ENCODE results near the gene RBM17.

The RBM17 gene

GRCh38 chr10:6114805-6115341 is 26.0 kb downstream of the RBM17 start:
- DNase-seq = no peak

GRCh38 chr10:6115411-6115810 is 26.6 kb downstream of the RBM17 start:
- Histone ChIP-seq H3K4ac (ENCODE audit: low read depth, low read length) (no peak overlapping the region), H3K36me3 (ENCODE audit: control insufficient read depth, insufficient read depth, low read length) (peaks cover 13% of the 10 kb centered on the region)

More at GRCh38 chr10:6114805-6115341, 26.0 kb downstream of the RBM17 start:
- Histone ChIP-seq H3K4me3 (ENCODE audit: low read length) (no peak overlapping the region), H3K79me2 (ENCODE audit: control insufficient read depth, insufficient read depth, low read length) (no peaks in the 10 kb centered on the region), H3K56ac (ENCODE audit: low read length) (no peak overlapping the region), H2AK5ac (ENCODE audit: low read length) (no peak overlapping the region), H3K27ac (ENCODE audit: low read depth, low read length) (no peak overlapping the region), H2BK120ac (ENCODE audit: low read depth, low read length) (no peak overlapping the region), H3K36me3 (ENCODE audit: control insufficient read depth, insufficient read depth, low read length) (peaks cover 15% of the 10 kb centered on the region), H3K4ac (ENCODE audit: low read depth, low read length) (no peak overlapping the region), H3K23ac (ENCODE audit: low read length) (no peak overlapping the region), H4K8ac (ENCODE audit: low read depth, low read length) (no peak overlapping the region), H3K79me1 (ENCODE audit: low read length) (peaks cover 9% of the 10 kb centered on the region), H3K9ac (ENCODE audit: low read length) (no peak overlapping the region), H3K27me3 (ENCODE audit: insufficient read depth, low read length, poor library complexity) (no peaks in the 10 kb centered on the region), H3K4me2 (ENCODE audit: low read length) (no peak overlapping the region), H3K4me1 (ENCODE audit: control insufficient read depth, low read depth, low read length) (no peaks in the 10 kb centered on the region), H2BK5ac (ENCODE audit: low read length) (no peak overlapping the region), H2BK15ac (replicated peaks; ENCODE audit: low read depth) (no peak overlapping the region), H3K18ac (ENCODE audit: low read length) (no peak overlapping the region), H4K5ac (ENCODE audit: low read length) (no peak overlapping the region)
- WGBS (ENCODE audit: extremely low coverage, insufficient coverage, low lambda C conversion rate) = no CpG with 5 or more reads among the region's 4 CpGs

GRCh38 chr10:6115824-6116350 is 27.1 kb downstream of the RBM17 start:
- Histone ChIP-seq H3K79me1 (ENCODE audit: low read length) (peaks cover 4% of the 10 kb centered on the region), H2BK120ac (ENCODE audit: low read depth, low read length) (no peak overlapping the region), H3K4me1 (ENCODE audit: control insufficient read depth, low read depth, low read length) (no peaks in the 10 kb centered on the region), H3K9ac (ENCODE audit: low read length) (no peak overlapping the region), H3K79me2 (ENCODE audit: control insufficient read depth, insufficient read depth, low read length) (no peaks in the 10 kb centered on the region), H3K27ac (ENCODE audit: low read depth, low read length) (no peak overlapping the region), H3K4ac (ENCODE audit: low read depth, low read length) (no peak overlapping the region), H3K27me3 (ENCODE audit: insufficient read depth, low read length, poor library complexity) (no peaks in the 10 kb centered on the region), H3K23ac (ENCODE audit: low read length) (no peak overlapping the region), H2BK5ac (ENCODE audit: low read length) (no peak overlapping the region), H3K4me3 (ENCODE audit: low read length) (no peak overlapping the region), H3K18ac (ENCODE audit: low read length) (no peak overlapping the region), H4K8ac (ENCODE audit: low read depth, low read length) (no peak overlapping the region), H3K36me3 (ENCODE audit: control insufficient read depth, insufficient read depth, low read length) (peaks cover 11% of the 10 kb centered on the region), H4K5ac (ENCODE audit: low read length) (no peak overlapping the region), H3K4me2 (ENCODE audit: low read length) (no peak overlapping the region), H2AK5ac (ENCODE audit: low read length) (no peak overlapping the region), H2BK15ac (replicated peaks; ENCODE audit: low read depth) (no peak overlapping the region), H3K56ac (ENCODE audit: low read length) (no peak overlapping the region)
- no peak for DNase-seq
- no CpG with 5 or more reads among the region's 3 CpGs for WGBS (ENCODE audit: extremely low coverage, insufficient coverage, low lambda C conversion rate)

More at GRCh38 chr10:6115411-6115810, 26.6 kb downstream of the RBM17 start:
- Histone ChIP-seq H3K27ac (ENCODE audit: low read depth, low read length) (no peak overlapping the region), H3K79me1 (ENCODE audit: low read length) (peaks cover 7% of the 10 kb centered on the region), H3K9ac (ENCODE audit: low read length) (no peak overlapping the region), H3K23ac (ENCODE audit: low read length) (no peak overlapping the region), H3K4me3 (ENCODE audit: low read length) (no peak overlapping the region), H3K56ac (ENCODE audit: low read length) (no peak overlapping the region), H3K27me3 (ENCODE audit: insufficient read depth, low read length, poor library complexity) (no peaks in the 10 kb centered on the region), H3K18ac (ENCODE audit: low read length) (no peak overlapping the region), H2AK5ac (ENCODE audit: low read length) (no peak overlapping the region), H2BK15ac (replicated peaks; ENCODE audit: low read depth) (no peak overlapping the region), H2BK120ac (ENCODE audit: low read depth, low read length) (no peak overlapping the region), H3K4me2 (ENCODE audit: low read length) (no peak overlapping the region), H3K4me1 (ENCODE audit: control insufficient read depth, low read depth, low read length) (no peaks in the 10 kb centered on the region), H3K79me2 (ENCODE audit: control insufficient read depth, insufficient read depth, low read length) (no peaks in the 10 kb centered on the region), H2BK5ac (ENCODE audit: low read length) (no peak overlapping the region), H4K5ac (ENCODE audit: low read length) (no peak overlapping the region), H4K8ac (ENCODE audit: low read depth, low read length) (no peak overlapping the region)
- DNase-seq = no peak
- WGBS (ENCODE audit: extremely low coverage, insufficient coverage, low lambda C conversion rate) = no CpG with 5 or more reads among the region's 4 CpGs

GRCh38 chr10:6116806-6117205 is 28.0 kb downstream of the RBM17 start:
- Histone ChIP-seq H3K23ac (ENCODE audit: low read length) (no peak overlapping the region), H3K27me3 (ENCODE audit: insufficient read depth, low read length, poor library complexity) (no peaks in the 10 kb centered on the region), H3K79me2 (ENCODE audit: control insufficient read depth, insufficient read depth, low read length) (no peaks in the 10 kb centered on the region), H3K36me3 (ENCODE audit: control insufficient read depth, insufficient read depth, low read length) (peaks cover 11% of the 10 kb centered on the region), H2BK120ac (ENCODE audit: low read depth, low read length) (no peak overlapping the region), H3K4me1 (ENCODE audit: control insufficient read depth, low read depth, low read length) (no peaks in the 10 kb centered on the region), H3K4me2 (ENCODE audit: low read length) (no peak overlapping the region), H4K8ac (ENCODE audit: low read depth, low read length) (no peak overlapping the region), H2BK5ac (ENCODE audit: low read length) (no peak overlapping the region), H3K18ac (ENCODE audit: low read length) (no peak overlapping the region), H3K27ac (ENCODE audit: low read depth, low read length) (no peak overlapping the region), H3K4ac (ENCODE audit: low read depth, low read length) (no peak overlapping the region), H3K9ac (ENCODE audit: low read length) (no peak overlapping the region), H4K5ac (ENCODE audit: low read length) (no peak overlapping the region), H2AK5ac (ENCODE audit: low read length) (no peak overlapping the region), H3K56ac (ENCODE audit: low read length) (no peak overlapping the region), H3K79me1 (ENCODE audit: low read length) (peaks cover 4% of the 10 kb centered on the region), H3K4me3 (ENCODE audit: low read length) (no peak overlapping the region), H2BK15ac (replicated peaks; ENCODE audit: low read depth) (no peak overlapping the region)
- whole genome bisulfite sequencing (ENCODE audit: extremely low coverage, insufficient coverage, low lambda C conversion rate) = no CpG with 5 or more reads among the region's 1 CpG
- DNase-seq = no peak

- H3K23ac ChIP-seq (ENCODE audit: low read length) = no peak overlapping the region
- H3K27ac ChIP-seq (ENCODE audit: low read depth, low read length) = no peak overlapping the region
- no peak overlapping the region for H2BK15ac ChIP-seq (replicated peaks; ENCODE audit: low read depth)
- no peak overlapping the region for H3K4ac ChIP-seq (ENCODE audit: low read depth, low read length)
- H3K9ac ChIP-seq (ENCODE audit: low read length) = no peak overlapping the region
- no CpG with 5 or more reads among the region's 11 CpGs for WGBS (ENCODE audit: extremely low coverage, insufficient coverage, low lambda C conversion rate)
- no peak overlapping the region for H3K4me2 ChIP-seq (ENCODE audit: low read length)
- H2BK5ac ChIP-seq (ENCODE audit: low read length) = no peak overlapping the region
- H2BK120ac ChIP-seq (ENCODE audit: low read depth, low read length) = no peak overlapping the region
- no peaks in the 10 kb centered on the region for H3K79me2 ChIP-seq (ENCODE audit: control insufficient read depth, insufficient read depth, low read length)
- H4K5ac ChIP-seq (ENCODE audit: low read length) = no peak overlapping the region
- H3K79me1 ChIP-seq (ENCODE audit: low read length) = no peaks in the 10 kb centered on the region
- no peaks in the 10 kb centered on the region for H3K4me1 ChIP-seq (ENCODE audit: control insufficient read depth, low read depth, low read length)
- no peak overlapping the region for H3K18ac ChIP-seq (ENCODE audit: low read length)
- H2AK5ac ChIP-seq (ENCODE audit: low read length) = no peak overlapping the region
- no peak for DNase-seq
- no peak overlapping the region for H3K4me3 ChIP-seq (ENCODE audit: low read length)
- H3K36me3 ChIP-seq (ENCODE audit: control insufficient read depth, insufficient read depth, low read length) = peaks cover 6% of the 10 kb centered on the region
- no peak overlapping the region for H3K56ac ChIP-seq (ENCODE audit: low read length)
- no peaks in the 10 kb centered on the region for H3K27me3 ChIP-seq (ENCODE audit: insufficient read depth, low read length, poor library complexity)
- H4K8ac ChIP-seq (ENCODE audit: low read depth, low read length) = no peak overlapping the region
These were observed 28.9 kb downstream of the RBM17 start for GRCh38 chr10:6117711-6118110.

GRCh38 chr10:6119423-6119822 is 30.6 kb downstream of the RBM17 start:
- H3K79me1 ChIP-seq (ENCODE audit: low read length) = no peaks in the 10 kb centered on the region
- no peak overlapping the region for H2AK5ac ChIP-seq (ENCODE audit: low read length)
- no peak overlapping the region for H2BK15ac ChIP-seq (replicated peaks; ENCODE audit: low read depth)
- no peak overlapping the region for H4K8ac ChIP-seq (ENCODE audit: low read depth, low read length)
- H2BK5ac ChIP-seq (ENCODE audit: low read length) = no peak overlapping the region
- H3K4me3 ChIP-seq (ENCODE audit: low read length) = no peak overlapping the region
- H4K5ac ChIP-seq (ENCODE audit: low read length) = no peak overlapping the region
- no CpG with 5 or more reads among the region's 5 CpGs for WGBS (ENCODE audit: extremely low coverage, insufficient coverage, low lambda C conversion rate)
- H3K4me1 ChIP-seq (ENCODE audit: control insufficient read depth, low read depth, low read length) = no peaks in the 10 kb centered on the region
- no peaks in the 10 kb centered on the region for H3K27me3 ChIP-seq (ENCODE audit: insufficient read depth, low read length, poor library complexity)
- H3K4ac ChIP-seq (ENCODE audit: low read depth, low read length) = no peak overlapping the region
- no peaks in the 10 kb centered on the region for H3K79me2 ChIP-seq (ENCODE audit: control insufficient read depth, insufficient read depth, low read length)
- no peak overlapping the region for H3K18ac ChIP-seq (ENCODE audit: low read length)
- H3K9ac ChIP-seq (ENCODE audit: low read length) = no peak overlapping the region
- no peak overlapping the region for H3K23ac ChIP-seq (ENCODE audit: low read length)
- H2BK120ac ChIP-seq (ENCODE audit: low read depth, low read length) = no peak overlapping the region
- H3K27ac ChIP-seq (ENCODE audit: low read depth, low read length) = no peak overlapping the region
- peaks cover 1% of the 10 kb centered on the region for H3K36me3 ChIP-seq (ENCODE audit: control insufficient read depth, insufficient read depth, low read length)
- H3K56ac ChIP-seq (ENCODE audit: low read length) = no peak overlapping the region
- H3K4me2 ChIP-seq (ENCODE audit: low read length) = no peak overlapping the region
- no peak for DNase-seq
